GM12878 (cell line): ENCODE measurements around the gene DOK1. TPM values are rescaled to one million over a fixed set of nuclear protein-coding genes. Genes with fewer than 3 reads are reported as not detected.

Experiments used
- ATAC-seq: fragments of 200-7000 bp; cut with Tn5 transposase; 3 replicates; pipeline ENCODE4 v1.9.1; 2020; ENCODE audit warnings: mild to moderate bottlenecking, moderate library complexity
- BruUV-seq: library from RNA; stranded (reverse); fragments of 400-500 nt; replicated peaks from 2 replicates; lab custom pipeline; 2021; lab: Mats Ljungman, UMichigan
- CTCF ChIA-PET: fragments of 300-600 bp; sonication (Branson Sonifier 250); formaldehyde crosslinking; extraction: SDS; loops from one replicate; lab custom pipeline; 2021; ENCODE audit warnings: inconsistent platforms; lab: Yijun Ruan, JAX
- POLR2A ChIA-PET: fragments of 350-600 bp; formaldehyde crosslinking; extraction: SDS; loops from one replicate; lab custom pipeline; 2021; ENCODE audit warnings: inconsistent platforms; lab: Charles Lee
- RAD21 ChIA-PET: fragments of 300-600 bp; sonication (Branson Sonifier 250); formaldehyde crosslinking; loops from one replicate; lab custom pipeline; 2023; ENCODE audit warnings: antibody characterized with exemption; ENCODE audit not compliant: unreplicated experiment; lab: Charles Lee
- SMC1A ChIA-PET: fragments of 300-600 bp; sonication (Branson Sonifier 250); formaldehyde crosslinking; loops from one replicate; lab custom pipeline; 2023; ENCODE audit not compliant: unreplicated experiment, uncharacterized antibody; lab: Charles Lee
- DNase-seq: peaks from one replicate; pipeline ENCODE4 v3.0.0-alpha.2; 2011; ENCODE audit warnings: low read depth, low spot score
- FAIRE-seq: peaks from 3 replicates; lab custom pipeline; 2011; peaks lifted over from hg19 to GRCh38; lab: Jason Lieb, UNC
- H2AFZ ChIP-seq: 2 replicates; pipeline ENCODE4 v1.6.0; 2011; ENCODE audit warnings: low read depth, low read length, control low read depth; ENCODE audit not compliant: control insufficient read depth
- H3K27ac ChIP-seq: 2 replicates; pipeline ENCODE4 v1.5.1; 2011; ENCODE audit warnings: control low read depth; ENCODE audit not compliant: control insufficient read depth, insufficient read depth
- H3K27me3 ChIP-seq, 2 experiments: replicated peaks in 1 of 2; 2 replicates each; pipeline versions ENCODE4 v1.6.0 to v1.6.1; 2011; ENCODE audit warnings: low read length in 1 of 2; ENCODE audit not compliant: control insufficient read depth in 2 of 2, insufficient read depth in 2 of 2
- H3K36me3 ChIP-seq, 2 experiments: 2 replicates each; pipeline ENCODE4 v1.5.1; 2011; ENCODE audit warnings: low read length in 1 of 2; ENCODE audit not compliant: control insufficient read depth in 2 of 2, insufficient read depth in 2 of 2
- H3K4me1 ChIP-seq: 2 replicates; pipeline ENCODE4 v1.6.1; 2011; ENCODE audit warnings: mild to moderate bottlenecking, low read length, moderate library complexity, mixed read lengths; ENCODE audit not compliant: control insufficient read depth, insufficient read depth
- H3K4me2 ChIP-seq: 2 replicates; pipeline ENCODE4 v1.6.0; 2011; ENCODE audit warnings: control low read depth; ENCODE audit not compliant: control insufficient read depth, insufficient read depth
- H3K4me3 ChIP-seq: fragments of 200-600 bp; sonication (generic); 2 replicates; pipeline ENCODE4 v1.5.1; 2016
- H3K79me2 ChIP-seq: 2 replicates; pipeline ENCODE4 v1.6.0; 2011; ENCODE audit warnings: low read length; ENCODE audit not compliant: control insufficient read depth, insufficient read depth
- H3K9ac ChIP-seq: 2 replicates; pipeline ENCODE4 v1.8.0; 2011; ENCODE audit warnings: low read length, control low read depth, mixed read lengths; ENCODE audit not compliant: control insufficient read depth, insufficient read depth
- H3K9me3 ChIP-seq: replicated peaks from 3 replicates; pipeline ENCODE4 v1.5.1; 2011; ENCODE audit warnings: mild to moderate bottlenecking, low read length; ENCODE audit not compliant: control insufficient read depth, insufficient read depth
- H4K20me1 ChIP-seq: 2 replicates; pipeline ENCODE4 v1.6.0; 2011; ENCODE audit not compliant: control insufficient read depth, insufficient read depth
- BRCA1 ChIP-seq: IDR thresholded peaks from 2 replicates; pipeline ENCODE4 v1.6.1; 2011; ENCODE audit warnings: low read depth, low read length, improper control_type of control experiment
- CBFB ChIP-seq: IDR thresholded peaks from 2 replicates; pipeline ENCODE4 v1.6.1; 2016; ENCODE audit warnings: antibody characterized with exemption, low read depth
- CTCF ChIP-seq, 3 experiments: IDR thresholded peaks in 2 of 3; conservative IDR thresholded peaks in 1 of 3; 2 replicates each; pipeline ENCODE4 v1.5.1; 2011; ENCODE audit warnings: low read depth in 3 of 3, low read length in 3 of 3, mild to moderate bottlenecking in 3 of 3, control low read depth in 2 of 3, moderate library complexity in 2 of 3, inconsistent platforms in 1 of 3, mixed read lengths in 1 of 3; ENCODE audit not compliant: control insufficient read depth in 2 of 3, insufficient read depth in 1 of 3; ENCODE audit errors: extremely low read depth in 1 of 3
- E2F8 ChIP-seq: fragments of 450-650 bp; IDR thresholded peaks from 2 replicates; pipeline ENCODE4 v1.6.1; 2018; ENCODE audit warnings: mild to moderate bottlenecking, low read depth, moderate library complexity; ENCODE audit not compliant: partially characterized antibody
- FOXK2 ChIP-seq: fragments of 450-650 bp; IDR thresholded peaks from 2 replicates; pipeline ENCODE4 v1.6.1; 2017; ENCODE audit warnings: mild to moderate bottlenecking, moderate library complexity
- IKZF1 ChIP-seq: fragments of 450-650 bp; conservative IDR thresholded peaks from 2 replicates; pipeline ENCODE4 v1.6.1; 2017; ENCODE audit warnings: antibody characterized with exemption, mild to moderate bottlenecking
- KDM1A ChIP-seq: fragments of 200-600 bp; sonication (generic); IDR thresholded peaks from 2 replicates; pipeline ENCODE4 v1.6.1; 2016; ENCODE audit warnings: borderline replicate concordance
- MLLT1 ChIP-seq: fragments of 450-650 bp; IDR thresholded peaks from 2 replicates; pipeline ENCODE4 v1.6.1; 2016; ENCODE audit warnings: mild to moderate bottlenecking
- NFYB ChIP-seq: IDR thresholded peaks from 2 replicates; pipeline ENCODE4 v1.6.1; 2011; ENCODE audit warnings: low read depth, mild to moderate bottlenecking, low read length, improper control_type of control experiment, moderate library complexity; ENCODE audit not compliant: insufficient read depth
- PAX5 ChIP-seq: IDR thresholded peaks from 2 replicates; pipeline ENCODE4 v1.6.1; 2011; ENCODE audit warnings: low read depth, low read length, borderline replicate concordance
- RAD21 ChIP-seq: IDR thresholded peaks from 2 replicates; pipeline ENCODE4 v1.6.1; 2011; ENCODE audit warnings: mild to moderate bottlenecking, low read depth, low read length, moderate library complexity; ENCODE audit not compliant: insufficient read depth
- SMC3 ChIP-seq: IDR thresholded peaks from 2 replicates; pipeline ENCODE4 v1.6.1; 2011; ENCODE audit warnings: low read length, improper control_type of control experiment, borderline replicate concordance
- TCF3 ChIP-seq: IDR thresholded peaks from 2 replicates; pipeline ENCODE4 v1.6.1; 2012; ENCODE audit warnings: low read depth, mild to moderate bottlenecking, low read length, borderline replicate concordance; ENCODE audit not compliant: insufficient read depth
- WRNIP1 ChIP-seq: IDR thresholded peaks from 2 replicates; pipeline ENCODE4 v1.6.1; 2011; ENCODE audit warnings: low read depth, low read length, improper control_type of control experiment, borderline replicate concordance
- ZNF217 ChIP-seq: fragments of 450-650 bp; IDR thresholded peaks from 2 replicates; pipeline ENCODE4 v1.6.1; 2017; ENCODE audit warnings: antibody characterized with exemption, mild to moderate bottlenecking
- ZNF24 ChIP-seq: fragments of 450-650 bp; IDR thresholded peaks from 2 replicates; pipeline ENCODE4 v1.6.1; 2017; ENCODE audit warnings: antibody characterized with exemption, mild to moderate bottlenecking
- WGBS: methylation state at CpG from one replicate; pipeline ENCODE4 v1.1.6; 2016; ENCODE audit warnings: low lambda C conversion rate; ENCODE audit not compliant: insufficient replicate concordance, insufficient coverage; ENCODE audit errors: missing lambda C conversion rate; 5-methylcytosine and 5-hydroxymethylcytosine counted together
- in situ Hi-C: fragments of 300-500 bp; cut with MboI; formaldehyde crosslinking; loops from 9 replicates; pipeline ENCODE4 v1.14.3; 2018; ENCODE audit warnings: mixed read lengths
- intact Hi-C: fragments of 100-400 bp; cut with micrococcal nuclease; formaldehyde crosslinking; loops from one replicate; pipeline ENCODE4 v1.14.2; 2022; ENCODE audit not compliant: unreplicated experiment
- polyA plus RNA-seq, 11 experiments: library from polyadenylated mRNA; depleted of rRNA in 4 of 11; unstranded in 6 of 11; stranded (reverse) in 5 of 11; fragments of >200 nt; fragmentation: Nextera tagmentation in 4 of 11; fragmentation: Illumina TruSeq in 1 of 11; extraction: Ambion mirVana in 4 of 11; extraction: Trizol in 1 of 11; gene quantifications; 1 replicate in 1 of 11; 2 replicates in 10 of 11; pipeline versions ENCODE4 v1.2.1 to v1.2.3, GENCODE V29; 2011 to 2016; ENCODE audit warnings: inconsistent platforms in 2 of 11, missing spikeins in 2 of 11, low read depth in 1 of 11
- total RNA-seq, 4 experiments: library from RNA; depleted of rRNA in 3 of 4; stranded (reverse); fragments of >200 nt in 3 of 4; fragmentation: Illumina TruSeq in 1 of 4; extraction: Trizol in 1 of 4; gene quantifications; 2 replicates each; pipeline versions ENCODE4 v1.2.1 to v1.2.3, GENCODE V29; 2013 to 2021

DOK1 gene
- total and polyA plus RNA-seq, 10 of the 15 experiments (the other 5 are each of a cell fraction or from before 2014, with no cell fraction given) = 1.4 to 104 (median 59.7) TPM

GRCh38 chr2:74544634-74545033 is 9.9 kb upstream of the DOK1 start:
- Histone ChIP-seq H3K4me3 (no peak overlapping the region), H3K9ac (no peak overlapping the region), H3K79me2 (peaks cover 28% of the 10 kb centered on the region), H2AFZ (no peak overlapping the region), H3K4me2 (no peak overlapping the region), H3K27me3 (no peaks in the 10 kb centered on the region), H4K20me1 (no peaks in the 10 kb centered on the region), H3K4me1 (peaks cover 12% of the 10 kb centered on the region), H3K36me3 (no peaks in the 10 kb centered on the region; a peak in 1 of 4 replicates), H3K9me3 (no peaks in the 10 kb centered on the region), H3K27ac (no peak overlapping the region)
- intact Hi-C loops = loop anchor here (1.0 kb wide), 1 partner anchor 61 kb away; the partner anchor contains the start of gene TTC31
- SMC1A ChIA-PET = interaction anchor here (1.0 to 5.3 kb wide), 8 partner anchors 12 to 88 kb away, joined by 3 to 60 read pairs (median 4); partner anchors contain the start of gene HTRA2
- FAIRE-seq (no peak), DNase-seq (no peak), ATAC-seq (no peak)
- in situ Hi-C loops = no loop called here
- 68% methylated on average over 3 of the region's 3 CpGs for WGBS
- TF ChIP-seq MLLT1 = no peak
- TF ChIP-seq WRNIP1 = no peak
- no peak for TF ChIP-seq TCF3
- TF ChIP-seq KDM1A = no peak
- TF ChIP-seq NFYB = no peak
- TF ChIP-seq SMC3 = peak; percentile 28; the same call in 1 of the 2 replicates
- TF ChIP-seq PAX5 = no peak
- TF ChIP-seq ZNF217 = no peak
- TF ChIP-seq CBFB = no peak
- TF ChIP-seq FOXK2 = no peak
- no peak for TF ChIP-seq BRCA1
- TF ChIP-seq IKZF1 = no peak
- peak; percentile 46; the same call in 1 of the 2 replicates for TF ChIP-seq RAD21
- TF ChIP-seq ZNF24 = no peak
- TF ChIP-seq E2F8 = no peak
- peak; percentile 33 to 41 (median 39); a peak in 4 of 6 replicates for TF ChIP-seq CTCF (IDR thresholded peaks at IDR 0.05 in 2 of 3, conservative IDR thresholded peaks at IDR 0.05 in 1 of 3; ENCODE audit: control insufficient read depth in 2 of 3, extremely low read depth in 1 of 3, insufficient read depth in 1 of 3, low read depth in 3 of 3, low read length in 3 of 3)
- CTCF ChIA-PET = interaction anchor here (0.8 to 14.3 kb wide), 15 partner anchors 12 to 62 kb away, joined by 3 to 96 read pairs (median 6); partner anchors contain the start of genes AUP1, CCDC142, DQX1 and HTRA2
- BruUV-seq = no TSS peak
- RAD21 ChIA-PET = interaction anchor here (1.2 to 2.6 kb wide), 5 partner anchors 12 to 41 kb away, joined by 3 to 12 read pairs (median 4); no protein-coding TSS in a partner anchor
- POLR2A ChIA-PET = interaction anchor here (1.1 to 17.8 kb wide), 4 partner anchors 11 to 31 kb away, joined by 4 to 441 read pairs (median 4); partner anchors contain the start of gene DQX1
